ENCODE data around the gene KIF18A. TPM values are rescaled to one million over a fixed set of nuclear protein-coding genes. Genes with fewer than 3 reads are reported as not detected.

Gene KIF18A
- total RNA-seq, 1 experiment from 2014 or later, result 117 TPM

- intact Hi-C loops (cut with micrococcal nuclease; ENCODE audit: unreplicated experiment), result no loop called here
- BruUV-seq (replicated peaks), result no TSS peak
- no peak for DNase-seq (ENCODE audit: low spot score)
- ChIA-PET CTCF (no interaction called here), POLR2A (ENCODE audit: low non-redundant PET) (no interaction called here)
- H3K36me3 ChIP-seq (ENCODE audit: insufficient read depth, low read length, poor library complexity, severe bottlenecking), result no peaks in the 10 kb centered on the region
- no peaks in the 10 kb centered on the region for H3K9me3 ChIP-seq (ENCODE audit: low read depth, low read length, poor library complexity, severe bottlenecking)
- no peak overlapping the region for H3K27ac ChIP-seq (ENCODE audit: low read depth, low read length, poor library complexity, severe bottlenecking)
- H3K4me3 ChIP-seq (ENCODE audit: low read depth, low read length, poor library complexity, severe bottlenecking), result no peak overlapping the region
- H3K27me3 ChIP-seq (replicated peaks; ENCODE audit: insufficient read depth, low read depth, low read length, poor library complexity), result peaks cover 51% of the 10 kb centered on the region
- H3K4me1 ChIP-seq (ENCODE audit: insufficient read depth, low read length, poor library complexity, severe bottlenecking), result no peaks in the 10 kb centered on the region
- TF ChIP-seq CTCF (conservative IDR thresholded peaks at IDR 0.05; ENCODE audit: low read depth, low read length) (no peak), EZH2 (IDR thresholded peaks at IDR 0.05; ENCODE audit: borderline replicate concordance, low read depth, low read length, poor library complexity, severe bottlenecking) (no peak)
Observed at GRCh38 chr11:27972522-27973170, 135.3 kb downstream of the KIF18A start.

- H3K27me3 ChIP-seq (replicated peaks; ENCODE audit: insufficient read depth, low read depth, low read length, poor library complexity), result peaks cover 54% of the 10 kb centered on the region
- TF ChIP-seq CTCF (conservative IDR thresholded peaks at IDR 0.05; ENCODE audit: low read depth, low read length) (no peak), EZH2 (IDR thresholded peaks at IDR 0.05; ENCODE audit: borderline replicate concordance, low read depth, low read length, poor library complexity, severe bottlenecking) (no peak)
- no peak overlapping the region for H3K4me3 ChIP-seq (ENCODE audit: low read depth, low read length, poor library complexity, severe bottlenecking)
- no peak overlapping the region for H3K27ac ChIP-seq (ENCODE audit: low read depth, low read length, poor library complexity, severe bottlenecking)
- BruUV-seq (replicated peaks), result no TSS peak
- ChIA-PET CTCF (no interaction called here), POLR2A (ENCODE audit: low non-redundant PET) (no interaction called here)
- intact Hi-C loops (cut with micrococcal nuclease; ENCODE audit: unreplicated experiment), result no loop called here
- H3K4me1 ChIP-seq (ENCODE audit: insufficient read depth, low read length, poor library complexity, severe bottlenecking), result no peaks in the 10 kb centered on the region
- H3K9me3 ChIP-seq (ENCODE audit: low read depth, low read length, poor library complexity, severe bottlenecking), result no peaks in the 10 kb centered on the region
- H3K36me3 ChIP-seq (ENCODE audit: insufficient read depth, low read length, poor library complexity, severe bottlenecking), result no peaks in the 10 kb centered on the region
- no peak for DNase-seq (ENCODE audit: low spot score)
Observed at GRCh38 chr11:27971171-27971570, 136.8 kb downstream of the KIF18A start.

Small RNA genes lying within 50 kb of the gene (microRNA-seq; reads per million reads assigned to microRNA genes)
- 4.6 reads per million, percentile 14 among the genes with 10 or more reads in this experiment for gene MIR610

Other genes with a start within 250 kb of the KIF18A start
- 31.3 and 36.6 TPM in 2 replicates for gene METTL15, start 232 bp upstream of the KIF18A start, total RNA-seq (2021)

Data from A673 (cell line).